B cell (primary cell): Measurements from ENCODE around the gene CRK. TPM values are rescaled to one million over a fixed set of nuclear protein-coding genes. Genes with fewer than 3 reads are reported as not detected.

Experiments
- ATAC-seq: fragments of 200-7000 bp; cut with Tn5 transposase; one replicate; pipeline ENCODE4 v1.10.0; 2021; ENCODE audit warnings: low read depth, mild to moderate bottlenecking, moderate number of reproducible peaks, moderate library complexity
- CTCF ChIA-PET: fragments of 350-600 bp; sonication (Branson Sonifier 250); formaldehyde crosslinking; loops from one replicate; lab custom pipeline; 2021; ENCODE audit warnings: antibody characterized with exemption, inconsistent platforms; lab: Charles Lee
- POLR2A ChIA-PET: fragments of 350-600 bp; sonication (Branson Sonifier 250); formaldehyde crosslinking; loops from one replicate; lab custom pipeline; 2021; ENCODE audit warnings: antibody characterized with exemption; lab: Charles Lee
- DNase-seq: peaks from one replicate; pipeline ENCODE4 v3.0.0; 2013
- H2AFZ ChIP-seq: 2 replicates; pipeline ENCODE4 v1.6.1; 2012; ENCODE audit warnings: mild to moderate bottlenecking, low read depth, low read length; ENCODE audit not compliant: insufficient read depth, poor library complexity, severe bottlenecking
- H3K27ac ChIP-seq, 2 donors: 1 replicate in 1 of 2; 2 replicates in 1 of 2; pipeline ENCODE4 v1.5.1; 2012 to 2013; ENCODE audit warnings: low read length in 2 of 2, mild to moderate bottlenecking in 2 of 2, moderate library complexity in 1 of 2
- H3K27me3 ChIP-seq, 4 experiments: fragments of 200-600 bp in 1 of 4; sonication (generic) in 1 of 4; replicated peaks in 1 of 4; 1 replicate in 2 of 4; 2 replicates in 2 of 4; pipeline versions ENCODE4 v1.6.1 to v1.7.0; 2013 to 2016; ENCODE audit warnings: low read length in 3 of 4, mild to moderate bottlenecking in 2 of 4, mixed read lengths in 1 of 4, moderate library complexity in 1 of 4; ENCODE audit not compliant: insufficient read depth in 4 of 4, control insufficient read depth in 3 of 4; ENCODE audit errors: control extremely low read depth in 1 of 4
- H3K36me3 ChIP-seq, 2 experiments: replicated peaks in 1 of 2; 1 replicate in 1 of 2; 2 replicates in 1 of 2; pipeline versions ENCODE4 v1.6.1 to v1.7.1; 2013; ENCODE audit warnings: low read length in 1 of 2; ENCODE audit not compliant: insufficient read depth in 2 of 2, control insufficient read depth in 1 of 2; ENCODE audit errors: control extremely low read depth in 1 of 2, extremely low read depth in 1 of 2
- H3K4me1 ChIP-seq, 2 donors: fragments of 200-600 bp in 1 of 2; sonication (generic) in 1 of 2; 1 replicate in 1 of 2; 2 replicates in 1 of 2; pipeline versions ENCODE4 v1.5.1 to v1.6.1; 2013 to 2017; ENCODE audit warnings: low read length in 2 of 2; ENCODE audit not compliant: control insufficient read depth in 2 of 2, insufficient read depth in 2 of 2
- H3K4me2 ChIP-seq: replicated peaks from 2 replicates; pipeline ENCODE3; 2012; ENCODE audit warnings: mild to moderate bottlenecking, low read depth, low read length; ENCODE audit not compliant: poor library complexity, severe bottlenecking
- H3K4me3 ChIP-seq, 5 experiments: fragments of 200-600 bp in 1 of 5; sonication (generic) in 1 of 5; 1 replicate in 3 of 5; 2 replicates in 2 of 5; pipeline versions ENCODE4 v1.5.1 to v1.7.0; 2011 to 2016; ENCODE audit warnings: low read length in 4 of 5, mild to moderate bottlenecking in 4 of 5, low read depth in 2 of 5, control low read depth in 1 of 5, moderate library complexity in 1 of 5; ENCODE audit not compliant: insufficient read depth in 1 of 5; ENCODE audit errors: control extremely low read depth in 1 of 5, extremely low read depth in 1 of 5
- H3K79me2 ChIP-seq: fragments of 200-600 bp; sonication (generic); one replicate; pipeline ENCODE4 v1.6.0; 2016; ENCODE audit warnings: low read length; ENCODE audit not compliant: control insufficient read depth, insufficient read depth
- H3K9ac ChIP-seq: fragments of 200-600 bp; sonication (generic); 2 replicates; pipeline ENCODE4 v1.6.1; 2017; ENCODE audit warnings: mild to moderate bottlenecking, low read length, moderate library complexity
- H3K9me3 ChIP-seq, 3 donors: one replicate each; pipeline versions ENCODE4 v1.6.1 to v1.7.1; 2013; ENCODE audit warnings: low read length in 2 of 3; ENCODE audit not compliant: control insufficient read depth in 2 of 3, insufficient read depth in 1 of 3; ENCODE audit errors: control extremely low read depth in 1 of 3
- H4K20me1 ChIP-seq: 2 replicates; pipeline ENCODE4 v1.6.0; 2012; ENCODE audit warnings: mild to moderate bottlenecking, low read length; ENCODE audit not compliant: insufficient read depth, control insufficient read depth, poor library complexity, severe bottlenecking
- H3K27ac Mint-ChIP-seq: one replicate; pipeline ENCODE4 v1.8.0; 2021; ENCODE audit warnings: mixed read lengths
- H3K27me3 Mint-ChIP-seq: one replicate; pipeline ENCODE4 v1.8.0; 2021; ENCODE audit warnings: mixed read lengths
- H3K4me1 Mint-ChIP-seq: one replicate; pipeline ENCODE4 v1.8.0; 2021; ENCODE audit warnings: mixed read lengths
- H3K4me3 Mint-ChIP-seq: one replicate; pipeline ENCODE4 v1.8.0; 2021; ENCODE audit warnings: mixed read lengths
- H3K9me3 Mint-ChIP-seq: one replicate; pipeline ENCODE4 v1.8.0; 2022; ENCODE audit warnings: mixed read lengths; ENCODE audit not compliant: insufficient read depth
- CTCF ChIP-seq: fragments of 200-600 bp; IDR thresholded peaks from one replicate; pipeline ENCODE4 v1.8.0; 2022; ENCODE audit warnings: antibody characterized with exemption, mild to moderate bottlenecking
- EZH2 ChIP-seq: IDR thresholded peaks from 2 replicates; pipeline ENCODE4 v1.6.1; 2012; ENCODE audit warnings: borderline replicate concordance, low read depth, mild to moderate bottlenecking, moderate library complexity, low read length; ENCODE audit not compliant: insufficient read depth, poor library complexity, severe bottlenecking
- WGBS: methylation state at CpG from one replicate; pipeline ENCODE4 v1.1.5; 2013; ENCODE audit warnings: missing lambda C conversion rate; ENCODE audit not compliant: insufficient coverage; 5-methylcytosine and 5-hydroxymethylcytosine counted together
- intact Hi-C: fragments of 100-400 bp; cut with micrococcal nuclease; formaldehyde crosslinking; loops from one replicate; pipeline ENCODE4 v1.10.0; 2022
- polyA plus RNA-seq: library from polyadenylated mRNA; depleted of rRNA; stranded (reverse); fragments of >200 nt; gene quantifications from 2 replicates; pipeline ENCODE4 v1.2.3, GENCODE V29; 2012
- total RNA-seq, 2 donors: library from RNA; stranded (reverse); fragments of 120-200 nt in 1 of 2; gene quantifications; 1 replicate in 1 of 2; 2 replicates in 1 of 2; pipeline versions ENCODE4 v1.2.3 to v1.2.4, GENCODE V29; 2013 to 2022

Gene CRK
- total and polyA plus RNA-seq, 2 donors (not counting 1 experiment from before 2014, with no cell fraction given) = 8.2 to 36.4 TPM

GRCh38 chr17:1488826-1489270, 32.8 kb upstream of the CRK start:
- CTCF ChIA-PET = interaction anchor here (0.5 to 3.6 kb wide), 6 partner anchors 26 to 368 kb away, joined by 3 to 23 read pairs (median 4); partner anchors contain the start of gene INPP5K
- peak overlapping the region; percentile 98 for H3K4me2 ChIP-seq
- H3K27me3 ChIP-seq = peaks cover 0 to 5% (median 0%) of the 10 kb centered on the region in 4 experiments
- TF ChIP-seq EZH2 (no peak), CTCF (no peak)
- Mint-ChIP-seq H3K4me3 (peak overlapping the region; percentile 87), H3K4me1 (peaks cover 56% of the 10 kb centered on the region), H3K9me3 (no peaks in the 10 kb centered on the region), H3K27me3 (no peaks in the 10 kb centered on the region), H3K27ac (peak overlapping the region; percentile 91)
- WGBS = 97% methylated on average over 5 of the region's 7 CpGs
- peaks cover 18% of the 10 kb centered on the region for H3K79me2 ChIP-seq
- peaks cover 39 to 70% of the 10 kb centered on the region in 2 donors for H3K4me1 ChIP-seq
- no peak overlapping the region for H3K4me3 ChIP-seq
- POLR2A ChIA-PET = interaction anchor here (3.9 kb wide), 1 partner anchor 27 kb away, joined by 23 read pairs; the partner anchor contains the start of gene INPP5K
- peak overlapping the region; percentile 39 to 81 for H3K27ac ChIP-seq
- DNase-seq (no peak), ATAC-seq (no peak)
- no peak overlapping the region for H3K9ac ChIP-seq
- no peak overlapping the region for H2AFZ ChIP-seq
- H3K36me3 ChIP-seq = no peaks in the 10 kb centered on the region
- peaks cover 21% of the 10 kb centered on the region for H4K20me1 ChIP-seq
- H3K9me3 ChIP-seq = no peaks in the 10 kb centered on the region
- intact Hi-C loops = loop anchor here (2.0 to 5.0 kb wide), 2 partner anchors 292 to 308 kb away; no protein-coding TSS in a partner anchor
